ENCODE data around the gene TPPP2.

The TPPP2 gene

GRCh38 chr14:21081521-21082142 is 51.6 kb downstream of the TPPP2 start:
- DNase-seq = no peak
